CD4-positive, alpha-beta T cell treated with Interleukin-17A for 4 hours (primary cell): ENCODE data around the gene PRSS50.

Experiments
- DNase-seq: peaks from one replicate; pipeline ENCODE4 v3.0.0-alpha.2; 2020; ENCODE audit warnings: mixed read lengths

The PRSS50 gene

GRCh38 chr3:46682974-46683373 lies 34.7 kb downstream of the PRSS50 start:
- no peak for DNase-seq

GRCh38 chr3:46681856-46682540 lies 35.7 kb downstream of the PRSS50 start:
- no peak for DNase-seq

DNA sequence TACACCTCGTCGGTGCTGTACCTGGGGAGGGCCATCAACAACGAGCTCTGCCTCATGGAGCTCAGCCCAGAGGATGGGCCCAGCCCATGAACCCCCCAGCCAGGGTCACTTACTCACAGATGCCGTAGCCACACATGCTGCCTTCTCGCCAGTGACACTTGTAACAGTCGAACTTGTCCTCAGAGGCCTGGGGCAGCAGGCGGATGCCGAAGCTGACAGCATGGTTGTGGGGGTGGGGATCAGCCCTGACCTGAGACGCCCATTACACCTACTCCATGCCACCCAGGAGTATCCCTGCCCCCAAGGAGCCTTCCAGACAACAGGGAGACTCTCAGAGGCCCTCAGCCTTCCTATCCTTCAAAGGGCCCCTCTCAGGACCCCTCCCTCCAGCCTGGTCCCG lies 36.3 kb downstream of the PRSS50 start:
- no peak for DNase-seq

DNA sequence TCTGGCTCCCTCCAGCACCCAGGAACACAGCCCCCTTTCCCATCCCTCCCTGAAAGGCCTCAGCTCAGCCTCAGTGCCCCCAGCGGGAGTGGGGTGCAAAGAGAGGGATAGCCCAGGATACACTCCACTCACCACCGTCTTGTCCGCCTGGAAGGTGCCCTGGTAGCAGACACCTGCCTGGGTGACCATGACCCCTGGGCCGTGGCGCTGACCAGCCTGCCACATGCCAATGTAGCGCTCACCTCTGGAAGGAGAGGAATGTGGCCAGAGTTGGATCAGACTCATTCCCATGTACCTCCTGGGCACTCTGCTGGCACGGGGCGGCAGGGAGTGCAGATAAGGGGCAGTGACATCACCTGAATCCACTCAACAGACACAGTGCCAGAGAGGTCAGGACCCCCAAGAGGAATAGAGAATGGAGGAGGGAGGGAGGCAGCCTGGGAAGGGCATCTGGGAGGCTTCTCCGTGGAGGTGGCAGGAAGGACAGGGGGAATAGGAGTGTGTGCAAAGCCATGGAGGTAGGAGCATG lies 37.3 kb downstream of the PRSS50 start:
- DNase-seq, result no peak

GRCh38 chr3:46679681-46680080 lies 38.0 kb downstream of the PRSS50 start:
- DNase-seq, result no peak

- DNase-seq, result no peak
These were observed 39.4 kb downstream of the PRSS50 start for GRCh38 chr3:46678280-46678679.

DNA sequence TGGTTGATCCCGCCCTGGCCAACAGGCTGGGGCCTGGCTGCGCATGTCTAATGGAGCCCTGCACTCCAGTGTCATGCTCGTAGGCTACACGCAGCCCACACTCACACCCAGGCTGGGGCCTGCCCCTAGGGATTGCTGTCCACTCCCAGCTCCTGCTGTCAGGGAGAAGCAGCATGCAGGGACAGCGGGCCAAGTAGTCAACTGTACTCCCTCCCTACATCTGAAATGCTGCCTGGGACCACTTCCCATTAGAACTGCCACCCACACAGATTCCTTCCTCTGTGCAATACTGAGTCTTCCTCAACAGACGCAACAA lies 40.3 kb downstream of the PRSS50 start:
- DNase-seq, result no peak

DNA sequence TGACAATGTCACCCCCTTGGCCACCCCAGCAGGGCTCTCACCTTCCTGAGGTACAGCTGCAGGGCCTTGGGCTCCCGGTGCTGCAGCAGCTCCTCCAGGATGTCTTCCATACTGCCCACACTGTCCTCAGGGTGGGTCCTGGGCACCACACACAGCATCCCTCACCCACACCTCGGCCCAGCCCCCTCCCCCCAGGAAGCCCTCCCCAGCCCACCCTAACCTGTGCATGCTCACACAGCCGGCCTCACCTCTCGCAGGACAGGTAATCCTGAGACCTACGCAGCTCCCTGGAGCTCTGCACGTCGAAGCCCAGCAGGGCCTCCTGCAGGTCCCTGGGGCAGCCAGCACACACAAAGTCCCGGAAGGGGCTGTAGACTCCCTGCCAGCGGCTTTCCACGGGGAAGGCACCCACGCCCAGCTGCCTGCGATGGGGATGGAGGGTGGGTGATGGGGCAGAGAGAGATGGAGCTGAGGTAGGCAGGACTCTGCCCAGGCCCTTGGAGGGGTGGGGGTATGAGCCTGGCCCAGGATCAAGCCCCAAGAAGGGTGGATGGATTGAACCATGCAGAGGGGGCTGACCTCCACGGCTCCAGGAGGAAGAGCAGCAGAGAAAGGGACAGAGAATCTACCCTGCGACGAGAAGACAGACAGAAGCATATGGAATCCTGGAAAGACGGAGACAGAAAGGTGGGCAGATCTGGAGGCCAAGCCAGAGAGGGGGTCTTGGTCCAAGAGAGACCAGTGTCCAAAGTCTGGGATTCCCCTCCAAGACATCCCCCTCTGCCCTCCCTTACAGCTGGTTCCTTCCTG lies 40.9 kb downstream of the PRSS50 start:
- DNase-seq, result no peak

DNA sequence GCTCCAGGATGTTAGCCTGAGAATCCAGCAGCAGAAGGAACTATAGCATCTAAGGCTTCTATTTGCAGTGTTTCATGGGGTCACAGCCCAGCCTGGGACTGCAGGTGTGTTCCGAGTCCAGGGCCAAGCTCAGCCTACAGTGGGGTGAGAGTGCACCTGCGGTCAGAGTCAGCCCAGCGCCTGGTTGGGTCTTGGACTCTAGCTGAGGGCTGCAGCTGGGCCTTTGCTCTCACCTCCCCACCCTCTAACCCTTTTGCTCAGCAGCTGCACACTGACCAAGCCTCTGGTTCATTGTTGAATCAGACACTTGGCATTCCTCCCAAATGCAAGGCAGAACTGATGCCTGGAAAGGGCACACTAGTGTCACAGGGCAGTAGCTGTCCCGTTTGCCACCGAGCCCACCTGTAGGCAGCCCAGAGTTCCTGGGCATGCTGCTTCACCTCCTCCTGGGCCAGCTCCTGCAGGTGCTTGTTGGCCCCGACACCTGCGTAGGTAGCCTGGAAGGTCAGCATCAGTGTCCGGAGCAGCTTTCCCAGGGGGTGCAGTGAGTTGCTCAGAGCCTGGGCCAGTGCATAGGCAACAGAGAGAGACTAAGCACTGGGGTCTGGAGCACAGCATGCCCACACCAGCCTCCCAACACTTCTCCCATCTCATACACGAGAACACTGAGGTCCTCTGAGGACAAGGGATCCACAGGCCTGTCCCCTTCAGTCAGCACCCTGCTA lies 41.7 kb downstream of the PRSS50 start:
- DNase-seq, result no peak

DNA sequence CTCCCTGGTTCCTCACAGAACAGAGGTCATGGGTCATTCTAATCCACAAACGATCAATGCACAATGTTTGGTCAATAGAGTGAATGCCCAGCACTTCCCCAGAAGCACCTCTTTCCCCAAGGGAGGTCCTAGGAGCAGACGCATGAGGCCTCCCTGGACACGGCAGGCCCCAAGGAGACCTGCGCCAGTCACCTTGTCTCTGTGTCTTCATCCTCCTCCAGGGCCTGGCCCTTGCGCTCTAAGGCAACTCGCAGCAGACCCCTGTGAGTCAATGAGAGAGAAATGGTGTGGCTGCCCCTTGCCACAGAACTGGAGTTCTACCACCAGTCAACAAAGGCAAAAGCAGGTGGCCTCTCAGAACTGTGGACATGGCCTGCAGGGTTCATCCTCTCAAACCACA lies 42.2 kb downstream of the PRSS50 start:
- DNase-seq, result no peak

DNA sequence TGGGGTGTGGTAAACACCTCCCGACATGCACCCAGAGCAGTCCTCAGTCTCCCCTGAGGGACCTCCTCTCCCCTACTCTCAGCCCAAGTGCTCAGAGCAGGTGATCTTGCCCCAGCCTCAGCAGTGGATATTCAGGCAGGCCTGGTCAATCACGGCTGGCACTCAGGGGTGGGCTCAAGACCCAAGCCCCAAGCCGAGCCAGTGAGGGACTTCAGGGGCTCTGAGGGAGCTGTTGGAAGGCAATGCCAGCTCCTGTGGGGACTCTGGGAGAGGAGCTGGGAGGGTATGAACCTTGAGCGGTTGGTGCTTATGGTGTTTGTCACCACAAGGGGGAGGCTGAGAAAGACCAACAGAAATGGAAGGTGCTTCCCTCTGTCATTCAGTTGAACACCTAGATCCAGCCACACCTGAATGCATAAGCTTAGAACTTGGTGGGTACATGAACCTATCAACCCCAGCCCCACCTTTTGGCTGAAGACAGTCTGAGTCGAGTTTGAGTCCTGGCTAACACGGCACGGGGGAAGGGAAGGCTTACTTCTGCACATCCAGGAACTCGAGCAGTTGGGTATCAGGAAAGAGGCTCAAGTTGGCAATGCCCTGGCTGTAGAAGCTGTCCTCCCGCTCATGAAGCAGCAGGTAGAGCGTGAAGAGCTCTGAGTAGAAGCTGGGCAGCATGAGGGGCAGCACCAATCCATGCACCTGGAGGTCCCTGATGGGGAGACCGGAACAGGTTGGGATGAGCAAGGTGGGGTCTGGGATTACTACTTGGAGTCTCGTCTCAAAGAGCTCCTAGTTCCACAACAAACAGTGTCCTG lies 43.4 kb downstream of the PRSS50 start:
- DNase-seq, result no peak

DNA sequence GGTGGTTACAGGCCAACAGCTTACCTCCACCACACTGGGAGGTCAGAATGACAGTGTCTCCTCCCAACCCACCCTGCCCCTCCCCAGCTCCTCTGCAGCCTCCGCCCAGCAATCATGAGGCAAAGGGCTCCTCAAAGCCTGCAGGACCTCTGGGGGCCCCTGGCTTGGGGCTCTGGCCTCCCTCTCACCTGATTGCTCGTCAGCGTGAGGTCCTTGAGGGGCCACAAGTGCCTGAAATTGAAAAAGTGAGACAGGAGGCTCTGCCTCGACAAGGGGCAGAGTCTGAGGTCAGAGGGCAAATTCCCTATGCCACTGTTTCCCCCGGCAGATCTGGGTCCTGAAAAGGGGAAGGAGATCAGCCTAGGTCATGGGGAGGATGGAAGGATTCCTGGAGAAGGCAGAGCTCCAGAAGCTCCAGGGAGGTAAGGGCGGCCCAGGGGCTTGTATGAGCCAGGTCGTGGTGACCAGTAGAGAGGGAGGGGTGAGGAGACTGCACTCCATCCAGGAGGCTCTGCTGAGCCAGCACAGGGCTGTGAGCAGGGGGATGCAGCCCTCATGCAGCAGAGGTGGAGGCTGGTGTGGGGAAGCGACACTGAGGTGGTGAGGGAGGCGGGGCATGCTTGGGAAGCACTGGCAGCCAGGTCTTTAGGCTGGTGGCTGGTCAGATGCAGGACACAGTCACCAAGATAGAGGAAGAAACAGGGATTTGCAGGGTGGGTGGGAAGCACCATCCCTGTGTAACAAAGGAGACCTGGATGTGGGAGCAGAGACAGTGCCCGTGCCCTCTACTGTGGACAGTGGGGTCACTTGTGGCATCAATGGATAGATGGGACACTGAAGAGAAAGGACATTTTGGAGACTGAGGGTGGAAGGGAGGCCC lies 44.3 kb downstream of the PRSS50 start:
- DNase-seq, result no peak

GRCh38 chr3:46672349-46672695 lies 45.3 kb downstream of the PRSS50 start:
- DNase-seq, result no peak

- DNase-seq, result no peak
These were observed 45.9 kb downstream of the PRSS50 start for GRCh38 chr3:46671541-46672348.

- no peak for DNase-seq
These were observed 46.7 kb downstream of the PRSS50 start for GRCh38 chr3:46670891-46671427.

GRCh38 chr3:46670000-46670890 lies 47.4 kb downstream of the PRSS50 start:
- no peak for DNase-seq

- no peak for DNase-seq
These were observed 48.3 kb downstream of the PRSS50 start for GRCh38 chr3:46669191-46669999.

DNA sequence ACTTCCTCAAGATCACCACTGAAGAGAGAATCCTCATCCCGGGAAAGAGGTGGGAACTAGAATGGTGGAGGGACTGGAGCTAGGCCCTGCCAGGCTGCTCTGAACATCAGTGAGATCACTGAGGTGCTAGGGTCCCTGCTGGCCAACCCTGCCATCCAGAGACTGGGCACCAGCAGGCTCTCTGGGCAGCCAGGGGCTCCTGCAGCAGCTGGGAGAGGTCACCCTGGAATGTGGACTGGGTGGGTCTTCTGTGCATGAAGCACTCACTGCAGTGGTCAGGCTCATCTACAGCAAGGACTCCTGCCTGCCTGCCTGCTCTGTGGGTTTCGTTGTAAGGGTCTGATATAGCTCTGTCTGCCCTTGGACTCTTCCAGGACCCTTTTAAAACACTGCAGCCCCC lies 49.1 kb downstream of the PRSS50 start:
- no peak for DNase-seq

DNA sequence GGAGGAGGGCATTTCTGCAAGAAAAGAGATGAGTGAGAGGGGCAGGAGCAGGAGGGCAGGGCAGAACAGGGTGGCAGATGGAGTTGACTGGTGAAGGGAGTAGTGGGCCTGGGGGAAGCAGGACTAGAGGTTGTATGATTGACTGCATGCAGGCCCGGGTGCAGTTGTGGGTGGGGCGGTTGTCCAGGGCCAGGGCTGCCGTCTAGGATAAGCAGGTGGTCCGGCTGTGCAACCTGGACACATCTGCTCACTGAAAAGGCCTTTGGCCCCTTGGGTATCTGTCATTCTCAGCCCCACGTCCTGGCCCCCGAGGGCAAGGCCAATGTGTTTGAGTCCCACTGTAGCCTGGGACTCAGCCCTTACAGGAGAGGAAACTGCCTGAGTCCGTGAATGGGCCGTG lies 49.6 kb downstream of the PRSS50 start:
- DNase-seq, result no peak
